AG10803 (cell line): ENCODE measurements around the gene RTRAF.

Experiments
- DNase-seq: peaks from one replicate; pipeline ENCODE4 v3.0.0; 2010; ENCODE audit warnings: low read depth
- H3K4me3 ChIP-seq: 2 replicates; pipeline ENCODE4 v1.5.1; 2011; ENCODE audit warnings: mild to moderate bottlenecking, low read length, control low read depth
- CTCF ChIP-seq: conservative IDR thresholded peaks from 2 replicates; pipeline ENCODE4 v1.5.1; 2011; ENCODE audit warnings: mild to moderate bottlenecking, low read length, control low read depth, inconsistent platforms

The RTRAF gene

GRCh38 chr14:51972566-51972965 is 16.8 kb upstream of the RTRAF start:
- TF ChIP-seq CTCF = no peak
- H3K4me3 ChIP-seq = no peak overlapping the region
- DNase-seq = peak; percentile 20

DNA sequence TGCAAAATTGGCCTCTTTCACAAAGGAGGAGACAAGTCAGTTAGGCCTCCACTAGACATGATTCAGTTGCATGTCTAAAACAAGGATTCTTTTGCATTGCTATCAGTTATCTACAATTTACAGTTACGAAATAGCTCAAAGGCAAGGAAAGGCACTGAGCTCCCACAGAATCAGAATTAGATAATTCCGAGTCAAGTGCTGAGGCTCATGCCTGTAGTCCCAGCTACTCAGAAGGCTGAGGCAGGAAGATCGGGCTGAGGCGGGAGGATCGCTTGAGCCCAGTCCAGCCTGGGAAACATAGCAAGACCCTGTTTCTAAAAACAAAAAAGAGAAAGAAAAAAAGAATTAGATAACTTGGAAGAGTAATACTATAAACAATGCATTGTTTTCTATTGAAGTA is 12.3 kb upstream of the RTRAF start:
- TF ChIP-seq CTCF = no peak

DNA sequence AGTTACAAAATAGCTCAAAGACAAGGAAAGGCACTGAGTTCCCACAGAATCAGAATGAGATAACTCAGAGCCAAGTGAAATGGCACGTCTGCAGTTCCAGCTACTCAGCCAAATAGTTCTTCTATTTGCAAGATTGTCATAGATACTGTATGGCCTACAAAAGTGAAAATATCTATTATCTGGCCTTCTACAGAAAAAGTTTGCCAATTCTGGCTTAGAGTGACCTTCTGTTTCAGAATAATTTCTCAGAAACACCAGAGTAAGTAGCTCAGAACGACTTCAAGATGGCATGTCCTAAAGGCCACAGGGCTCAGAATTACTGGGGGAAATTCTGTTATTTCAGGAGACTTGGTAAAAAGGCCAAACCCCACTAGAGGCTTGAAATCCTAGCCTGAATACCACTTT is 10.7 kb upstream of the RTRAF start:
- DNase-seq = no peak
- no peak for TF ChIP-seq CTCF
- H3K4me3 ChIP-seq = no peak overlapping the region

More for the DNA sequence above, 12.3 kb upstream of the RTRAF start:
- DNase-seq = no peak
- H3K4me3 ChIP-seq = no peak overlapping the region

- peak; percentile 93 for TF ChIP-seq CTCF
Observed at GRCh38 chr14:51979088-51979709, 10.1 kb upstream of the RTRAF start.

DNA sequence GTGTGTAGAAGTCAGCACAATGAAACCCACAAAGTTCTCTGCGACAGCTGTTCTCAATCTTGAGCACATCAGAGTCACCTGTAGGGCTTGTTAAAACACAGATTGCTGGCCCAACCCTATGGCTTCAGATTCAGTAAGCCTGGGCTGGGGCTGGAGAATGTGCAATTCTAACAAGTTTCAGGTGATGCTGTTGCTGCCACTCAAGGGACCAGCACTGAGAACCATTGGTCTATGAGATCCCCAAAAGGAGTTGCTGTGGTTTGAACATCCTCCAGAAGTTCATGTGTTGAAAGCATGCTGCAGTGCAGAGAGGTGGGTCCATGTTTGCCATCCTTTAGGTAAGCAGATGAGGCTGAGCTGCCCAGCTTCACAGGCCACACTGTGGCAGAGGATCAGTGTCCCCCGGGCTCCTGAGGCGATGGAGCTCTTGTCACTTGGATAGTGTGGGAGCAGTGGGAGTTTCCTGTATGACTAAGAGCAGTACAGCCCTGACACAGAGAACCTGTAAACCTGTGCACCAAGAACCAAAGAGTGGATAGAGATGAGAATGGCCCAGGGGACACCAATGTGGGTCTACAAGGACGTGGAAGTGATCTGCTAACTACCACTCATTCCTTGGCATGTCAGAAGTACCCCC is 8.0 kb upstream of the RTRAF start:
- no peak for TF ChIP-seq CTCF
- H3K4me3 ChIP-seq = no peak overlapping the region
- no peak for DNase-seq

More at GRCh38 chr14:51979088-51979709, 10.1 kb upstream of the RTRAF start:
- DNase-seq = peak; percentile 74
- H3K4me3 ChIP-seq = no peak overlapping the region

DNA sequence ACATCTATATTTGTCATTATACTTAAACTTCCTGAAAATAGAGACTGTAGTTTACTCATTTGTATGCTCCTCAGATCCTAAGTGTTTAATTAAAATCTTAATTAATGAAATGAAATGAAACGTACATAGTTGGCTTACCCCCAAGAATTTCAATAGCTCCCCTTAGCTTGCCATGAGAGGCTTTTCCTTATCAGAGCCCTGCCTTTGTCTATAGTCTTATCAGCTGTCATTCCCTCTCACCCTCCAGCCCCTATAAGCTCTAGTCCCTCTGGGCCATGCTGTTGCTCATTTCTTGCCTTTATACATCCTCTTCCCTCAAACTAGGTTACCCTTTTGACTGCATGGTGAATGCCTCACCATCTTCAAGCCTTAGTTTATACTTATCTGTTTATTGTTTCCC is 1.1 kb upstream of the RTRAF start:
- no peak overlapping the region for H3K4me3 ChIP-seq
- TF ChIP-seq CTCF = no peak
- DNase-seq = no peak

DNA sequence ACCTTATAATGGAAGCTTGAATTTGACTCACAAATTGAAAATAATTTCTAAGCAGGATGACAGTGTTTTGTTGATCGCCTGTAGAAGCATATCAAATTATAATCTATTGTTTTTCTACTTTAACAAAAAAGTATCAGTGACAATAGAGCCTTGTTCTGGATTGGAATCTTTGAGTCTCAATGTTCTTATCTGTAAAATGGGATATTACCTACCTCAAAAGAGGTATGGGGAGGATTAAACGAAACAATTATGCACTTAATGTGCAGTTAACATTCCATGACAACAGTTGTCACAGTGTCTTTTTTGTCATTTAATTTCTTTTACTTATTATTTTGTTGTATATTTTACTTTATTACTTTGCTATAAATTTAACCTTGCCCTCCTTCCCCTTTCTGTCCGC is 1.1 kb downstream of the RTRAF start:
- peak overlapping the region; percentile 78 for H3K4me3 ChIP-seq
- TF ChIP-seq CTCF = no peak
- DNase-seq = no peak
